CD4-positive, alpha-beta T cell (primary cell): Measurements from ENCODE around the gene SDK2. TPM values are rescaled to one million over a fixed set of nuclear protein-coding genes. Genes with fewer than 3 reads are reported as not detected.

Source experiments
- ATAC-seq: fragments of 200-7000 bp; cut with Tn5 transposase; one replicate; pipeline ENCODE4 v1.10.0; 2022; ENCODE audit warnings: mild to moderate bottlenecking; ENCODE audit not compliant: poor library complexity
- CTCF ChIA-PET: fragments of 350-600 bp; sonication (Branson Sonifier 250); formaldehyde crosslinking; loops from one replicate; lab custom pipeline; 2021; ENCODE audit warnings: antibody characterized with exemption, inconsistent platforms; lab: Charles Lee
- POLR2A ChIA-PET: fragments of 350-600 bp; sonication (Branson Sonifier 250); formaldehyde crosslinking; loops from one replicate; lab custom pipeline; 2021; ENCODE audit warnings: antibody characterized with exemption, inconsistent platforms; lab: Charles Lee
- DNase-seq, 14 experiments: peaks; one replicate each; pipeline ENCODE4 v3.0.0-alpha.2; 2013 to 2020; ENCODE audit warnings: mixed read lengths in 2 of 14
- H3K27ac ChIP-seq, 2 donors: one replicate each; pipeline versions ENCODE4 v1.5.1 to v1.7.0; 2013; ENCODE audit warnings: low read length in 2 of 2, low read depth in 1 of 2, mild to moderate bottlenecking in 1 of 2
- H3K27me3 ChIP-seq, 2 experiments: 1 replicate in 1 of 2; 2 replicates in 1 of 2; pipeline versions ENCODE4 v1.6.1 to v1.7.0; 2013; ENCODE audit warnings: low read length in 2 of 2, control low read depth in 1 of 2, mild to moderate bottlenecking in 1 of 2, moderate library complexity in 1 of 2; ENCODE audit not compliant: insufficient read depth in 2 of 2, control insufficient read depth in 1 of 2
- H3K36me3 ChIP-seq: one replicate; pipeline ENCODE4 v1.6.1; 2013; ENCODE audit warnings: low read length, control low read depth; ENCODE audit not compliant: insufficient read depth
- H3K4me1 ChIP-seq: one replicate; pipeline ENCODE4 v1.6.1; 2013; ENCODE audit warnings: low read length, control low read depth; ENCODE audit not compliant: insufficient read depth
- H3K4me3 ChIP-seq: one replicate; pipeline ENCODE4 v1.5.1; 2013; ENCODE audit warnings: mild to moderate bottlenecking, low read length, moderate library complexity
- H3K9me3 ChIP-seq, 2 experiments: 1 replicate in 1 of 2; 2 replicates in 1 of 2; pipeline versions ENCODE4 v1.6.1 to v1.7.0; 2013; ENCODE audit warnings: low read length in 2 of 2, mild to moderate bottlenecking in 2 of 2, control low read depth in 1 of 2, moderate library complexity in 1 of 2; ENCODE audit not compliant: control insufficient read depth in 1 of 2, insufficient read depth in 1 of 2
- H3K27ac Mint-ChIP-seq: one replicate; pipeline ENCODE4 v1.8.0; 2020; ENCODE audit warnings: mixed read lengths
- H3K27me3 Mint-ChIP-seq: one replicate; pipeline ENCODE4 v1.8.0; 2021; ENCODE audit warnings: mixed read lengths
- H3K36me3 Mint-ChIP-seq: one replicate; pipeline ENCODE4 v1.8.0; 2021; ENCODE audit warnings: low read depth, mixed read lengths
- H3K4me1 Mint-ChIP-seq: one replicate; pipeline ENCODE4 v1.8.0; 2021; ENCODE audit warnings: low read depth, mixed read lengths
- H3K4me3 Mint-ChIP-seq: one replicate; pipeline ENCODE4 v1.8.0; 2020; ENCODE audit warnings: mild to moderate bottlenecking, mixed read lengths
- H3K9me3 Mint-ChIP-seq: one replicate; pipeline ENCODE4 v1.8.0; 2020; ENCODE audit warnings: mixed read lengths
- CTCF ChIP-seq: fragments of 200-600 bp; IDR thresholded peaks from one replicate; pipeline ENCODE4 v1.8.0; 2022; ENCODE audit warnings: antibody characterized with exemption, mild to moderate bottlenecking
- intact Hi-C, 2 experiments: fragments of 100-400 bp; cut with DNase I in 1 of 2; cut with micrococcal nuclease in 1 of 2; formaldehyde crosslinking; loops; one replicate each; pipeline versions ENCODE4 v1.15.1 to v1.9.0; 2023 to 2025; cut with DNase I, micrococcal nuclease
- total RNA-seq, 174 experiments: library from RNA in 2 of 174; stranded (reverse) in 2 of 174; gene quantifications; one replicate each; pipeline ENCODE4 v1.2.3 and lab custom pipeline; 2021 to 2026

The SDK2 gene
- total RNA-seq, 2 experiments from 2014 or later = 8.1 to 8.2 TPM

- H3K4me1 Mint-ChIP-seq = peaks cover 41% of the 10 kb centered on the region
- no peak overlapping the region for H3K4me3 ChIP-seq
- H3K27ac ChIP-seq = no peak overlapping the region
- intact Hi-C loops = loop anchor here in 1 of 2 experiments (10.0 kb wide), 1 partner anchor 53 kb away; no protein-coding TSS in a partner anchor
- CTCF ChIA-PET = no interaction called here
- H3K36me3 ChIP-seq = no peaks in the 10 kb centered on the region
- TF ChIP-seq CTCF = no peak
- H3K4me3 Mint-ChIP-seq = no peak overlapping the region
- H3K27me3 Mint-ChIP-seq = no peaks in the 10 kb centered on the region
- no peaks in the 10 kb centered on the region for H3K27me3 ChIP-seq
- no peak for ATAC-seq
- H3K27ac Mint-ChIP-seq = peak overlapping the region; percentile 47
- no peaks in the 10 kb centered on the region for H3K36me3 Mint-ChIP-seq
- no peaks in the 10 kb centered on the region for H3K9me3 ChIP-seq
- POLR2A ChIA-PET = no interaction called here
- H3K4me1 ChIP-seq = peaks cover 34% of the 10 kb centered on the region
- DNase-seq = no peak
- H3K9me3 Mint-ChIP-seq = no peaks in the 10 kb centered on the region
Measured at GRCh38 chr17:73598212-73598611, 46.0 kb downstream of the SDK2 start.

GRCh38 chr17:73595931-73596330 lies 48.3 kb downstream of the SDK2 start:
- Histone ChIP-seq H3K36me3 (no peaks in the 10 kb centered on the region), H3K4me1 (peaks cover 57% of the 10 kb centered on the region), H3K27me3 (no peaks in the 10 kb centered on the region), H3K27ac (peak overlapping the region in 1 of 2 donors; percentile 10), H3K4me3 (no peak overlapping the region), H3K9me3 (no peaks in the 10 kb centered on the region)
- Mint-ChIP-seq H3K9me3 (no peaks in the 10 kb centered on the region), H3K4me1 (peaks cover 64% of the 10 kb centered on the region), H3K27ac (peak overlapping the region; percentile 90), H3K36me3 (no peaks in the 10 kb centered on the region), H3K4me3 (no peak overlapping the region), H3K27me3 (no peaks in the 10 kb centered on the region)
- TF ChIP-seq CTCF = no peak
- intact Hi-C loops = loop anchor here in 1 of 2 experiments (10.0 kb wide), 1 partner anchor 51 kb away; no protein-coding TSS in a partner anchor
- POLR2A ChIA-PET = interaction anchor here (1.2 kb wide), 1 partner anchor 14 kb away, joined by 3 read pairs; no protein-coding TSS in a partner anchor
- CTCF ChIA-PET = no interaction called here
- DNase-seq = no peak
- no peak for ATAC-seq

GRCh38 chr17:73595479-73595878 lies 48.8 kb downstream of the SDK2 start:
- Mint-ChIP-seq H3K27me3 (no peaks in the 10 kb centered on the region), H3K27ac (peak overlapping the region; percentile 90), H3K36me3 (no peaks in the 10 kb centered on the region), H3K4me1 (peaks cover 67% of the 10 kb centered on the region), H3K4me3 (no peak overlapping the region), H3K9me3 (no peaks in the 10 kb centered on the region)
- peak in 8 of 14 experiments; percentile 12 to 30 (median 25) for DNase-seq
- Histone ChIP-seq H3K4me3 (no peak overlapping the region), H3K36me3 (no peaks in the 10 kb centered on the region), H3K9me3 (no peaks in the 10 kb centered on the region), H3K27me3 (no peaks in the 10 kb centered on the region), H3K27ac (peak overlapping the region in 1 of 2 donors; percentile 10), H3K4me1 (peaks cover 61% of the 10 kb centered on the region)
- no peak for ATAC-seq
- ChIA-PET POLR2A (interaction anchor here (1.2 kb wide), 1 partner anchor 14 kb away, joined by 3 read pairs; no protein-coding TSS in a partner anchor), CTCF (no interaction called here)
- intact Hi-C loops = loop anchor here in 1 of 2 experiments (10.0 kb wide), 1 partner anchor 51 kb away; no protein-coding TSS in a partner anchor
- TF ChIP-seq CTCF = peak; percentile 24
